Natural killer cell treated with Interleukin-12 subunit alpha and Interleukin-12 subunit beta and Interleukin-15 and Interleukin-18, amount 100 ng/mL, for 72 hours (primary cell): ENCODE measurements around the gene TLL1. TPM values are rescaled to one million over a fixed set of nuclear protein-coding genes. Genes with fewer than 3 reads are reported as not detected.
A peak's percentile ranks its signal among the peaks of the same experiment; 100 is the strongest.

Experiments used
- ATAC-seq, 2 donors: fragments of 150-1000 bp; cut with Tn5 transposase in 1 of 2; sonication (Bioruptor Pico), chemical (Tn5 transposase) in 1 of 2; 2 replicates each; pipeline ENCODE4 v1.10.0; 2021
- DNase-seq: peaks from one replicate; pipeline ENCODE4 v3.0.0; 2022; ENCODE audit warnings: low spot score
- H3K27ac Mint-ChIP-seq, 2 donors: 1 replicate in 1 of 2; 2 replicates in 1 of 2; pipeline ENCODE4 v1.8.0; 2022; ENCODE audit warnings: mixed read lengths in 2 of 2, mild to moderate bottlenecking in 1 of 2, moderate library complexity in 1 of 2
- H3K27me3 Mint-ChIP-seq, 2 donors: 1 replicate in 1 of 2; 2 replicates in 1 of 2; pipeline ENCODE4 v1.8.0; 2022; ENCODE audit warnings: mixed read lengths in 2 of 2
- H3K36me3 Mint-ChIP-seq: one replicate; pipeline ENCODE4 v1.8.0; 2022; ENCODE audit warnings: mixed read lengths
- H3K4me1 Mint-ChIP-seq, 2 donors: 1 replicate in 1 of 2; 2 replicates in 1 of 2; pipeline ENCODE4 v1.8.0; 2022; ENCODE audit warnings: low read depth in 2 of 2, mixed read lengths in 2 of 2, mild to moderate bottlenecking in 1 of 2
- H3K4me3 Mint-ChIP-seq: one replicate; pipeline ENCODE4 v1.8.0; 2022; ENCODE audit warnings: mixed read lengths
- H3K9me3 Mint-ChIP-seq: 2 replicates; pipeline ENCODE4 v1.8.0; 2022; ENCODE audit warnings: mixed read lengths
- total RNA-seq, 2 donors: library from RNA; stranded (reverse); gene quantifications; one replicate each; pipeline ENCODE4 v1.2.3, GENCODE V29; 2022

TLL1 gene
- total RNA-seq, 2 donors from 2014 or later, result 0.31 TPM; not detected in 1

GRCh38 chr4:166128403-166128802 is 255.4 kb downstream of the TLL1 start:
- H3K36me3 Mint-ChIP-seq, result peaks cover 6% of the 10 kb centered on the region
- no peaks in the 10 kb centered on the region for H3K27me3 Mint-ChIP-seq
- DNase-seq (no peak), ATAC-seq (no peak)
- H3K27ac Mint-ChIP-seq, result no peak overlapping the region
- H3K4me1 Mint-ChIP-seq, result no peaks in the 10 kb centered on the region
- peaks cover 23% of the 10 kb centered on the region for H3K9me3 Mint-ChIP-seq
- H3K4me3 Mint-ChIP-seq, result no peak overlapping the region

GRCh38 chr4:166134285-166134684 is 261.2 kb downstream of the TLL1 start:
- Mint-ChIP-seq H3K27ac (no peak overlapping the region), H3K36me3 (peaks cover 7% of the 10 kb centered on the region), H3K4me1 (no peaks in the 10 kb centered on the region), H3K9me3 (peaks cover 21% of the 10 kb centered on the region), H3K4me3 (no peak overlapping the region), H3K27me3 (no peaks in the 10 kb centered on the region)
- DNase-seq, result no peak
- ATAC-seq, result peak in 1 of 2 donors; percentile 24

- Mint-ChIP-seq H3K4me3 (no peak overlapping the region), H3K4me1 (no peaks in the 10 kb centered on the region), H3K9me3 (no peaks in the 10 kb centered on the region), H3K36me3 (no peaks in the 10 kb centered on the region), H3K27me3 (no peaks in the 10 kb centered on the region), H3K27ac (no peak overlapping the region)
- DNase-seq, result no peak
- ATAC-seq, result no peak
Measured at GRCh38 chr4:166140951-166141350, 267.9 kb downstream of the TLL1 start.

- no peak overlapping the region for H3K4me3 Mint-ChIP-seq
- no peaks in the 10 kb centered on the region for H3K27me3 Mint-ChIP-seq
- no peak for DNase-seq
- H3K36me3 Mint-ChIP-seq, result no peaks in the 10 kb centered on the region
- H3K27ac Mint-ChIP-seq, result no peak overlapping the region
- no peaks in the 10 kb centered on the region for H3K9me3 Mint-ChIP-seq
- no peak for ATAC-seq
- no peaks in the 10 kb centered on the region for H3K4me1 Mint-ChIP-seq
Measured at GRCh38 chr4:166143227-166143626, 270.2 kb downstream of the TLL1 start.

GRCh38 chr4:166144607-166145006 is 271.6 kb downstream of the TLL1 start:
- H3K4me1 Mint-ChIP-seq, result no peaks in the 10 kb centered on the region
- ATAC-seq (no peak), DNase-seq (no peak)
- H3K4me3 Mint-ChIP-seq, result no peak overlapping the region
- H3K27ac Mint-ChIP-seq, result no peak overlapping the region
- no peaks in the 10 kb centered on the region for H3K36me3 Mint-ChIP-seq
- H3K9me3 Mint-ChIP-seq, result peaks cover 5% of the 10 kb centered on the region
- H3K27me3 Mint-ChIP-seq, result no peaks in the 10 kb centered on the region

GRCh38 chr4:166146806-166147540 is 273.9 kb downstream of the TLL1 start:
- Mint-ChIP-seq H3K4me1 (no peaks in the 10 kb centered on the region), H3K36me3 (no peaks in the 10 kb centered on the region), H3K4me3 (no peak overlapping the region), H3K27ac (no peak overlapping the region), H3K27me3 (no peaks in the 10 kb centered on the region), H3K9me3 (peaks cover 11% of the 10 kb centered on the region)
- no peak for ATAC-seq
- DNase-seq, result no peak
